HepG2 (cell line): ENCODE data around the gene AGAP1. TPM values are rescaled to one million over a fixed set of nuclear protein-coding genes. Genes with fewer than 3 reads are reported as not detected.

Experiments used
- ARID5B ChIP-seq: IDR thresholded peaks from 2 replicates; pipeline ENCODE4 v1.4.0; 2020; ENCODE audit warnings: mild to moderate bottlenecking, missing genetic modification reagents
- CC2D1A ChIP-seq: sonication (generic); formaldehyde crosslinking; IDR thresholded peaks from 2 replicates; pipeline ENCODE4 v1.8.1; 2023; ENCODE audit warnings: mild to moderate bottlenecking, missing genetic modification reagents
- CENPBD1 ChIP-seq: sonication (generic); formaldehyde crosslinking; IDR thresholded peaks from 2 replicates; pipeline ENCODE4 v1.8.0; 2022; ENCODE audit warnings: missing genetic modification reagents, low read depth, mild to moderate bottlenecking, borderline replicate concordance
- FOXA1 ChIP-seq, 2 experiments: fragments of 450-650 bp in 1 of 2; sonication (generic) in 1 of 2; formaldehyde crosslinking in 1 of 2; IDR thresholded peaks; 2 replicates each; pipeline versions ENCODE4 v1.4.0 to v1.6.1; 2016 to 2020; ENCODE audit warnings: missing genetic modification reagents in 1 of 2
- FOXP1 ChIP-seq, 2 experiments: fragments of 450-650 bp in 1 of 2; IDR thresholded peaks; 2 replicates each; pipeline ENCODE4 v1.6.1; 2017 to 2018; ENCODE audit warnings: antibody characterized with exemption in 1 of 2
- KDM3A ChIP-seq: IDR thresholded peaks from 2 replicates; pipeline ENCODE4 v1.6.1; 2018; ENCODE audit warnings: low read depth, missing compliant biosample characterization
- PCBP1 ChIP-seq: fragments of 200-400 bp; formaldehyde crosslinking; IDR thresholded peaks from 2 replicates; pipeline ENCODE4 v1.6.1; 2017; ENCODE audit warnings: mild to moderate bottlenecking, low read depth, low read length, borderline replicate concordance
- SSRP1 ChIP-seq: IDR thresholded peaks from 2 replicates; pipeline ENCODE4 v1.6.1; 2016; ENCODE audit warnings: control low read depth
- SYNCRIP ChIP-seq: fragments of 200-400 bp; formaldehyde crosslinking; IDR thresholded peaks from 2 replicates; pipeline ENCODE4 v1.6.1; 2018; ENCODE audit warnings: mild to moderate bottlenecking, low read depth, low read length; ENCODE audit not compliant: insufficient read depth
- TCF7 ChIP-seq: sonication (generic); IDR thresholded peaks from 2 replicates; pipeline ENCODE4 v1.6.1; 2016; ENCODE audit warnings: antibody characterized with exemption, low read depth
- TEF ChIP-seq: sonication (generic); formaldehyde crosslinking; IDR thresholded peaks from 2 replicates; pipeline ENCODE4 v1.5.0; 2020; ENCODE audit warnings: missing genetic modification reagents
- ZFAT ChIP-seq: sonication (generic); formaldehyde crosslinking; conservative IDR thresholded peaks from 2 replicates; pipeline ENCODE4 v1.8.1; 2023; ENCODE audit warnings: missing genetic modification reagents, inconsistent platforms
- ZKSCAN8 ChIP-seq: IDR thresholded peaks from 2 replicates; pipeline ENCODE4 v1.6.1; 2016; ENCODE audit warnings: borderline replicate concordance, missing genetic modification reagents, missing compliant biosample characterization
- ZMYM3 ChIP-seq: sonication (generic); formaldehyde crosslinking; IDR thresholded peaks from 2 replicates; pipeline ENCODE4 v1.5.1; 2020; ENCODE audit warnings: mild to moderate bottlenecking, missing genetic modification reagents
- ZNF33A ChIP-seq: sonication (generic); formaldehyde crosslinking; IDR thresholded peaks from 2 replicates; pipeline ENCODE4 v1.5.1; 2020; ENCODE audit warnings: missing genetic modification reagents, mild to moderate bottlenecking, moderate library complexity, borderline replicate concordance
- ZNF350 ChIP-seq: sonication (generic); formaldehyde crosslinking; IDR thresholded peaks from 2 replicates; pipeline ENCODE4 v1.4.0; 2020; ENCODE audit warnings: mild to moderate bottlenecking, low read depth, missing genetic modification reagents, borderline replicate concordance
- ZNF468 ChIP-seq: sonication (generic); formaldehyde crosslinking; IDR thresholded peaks from 2 replicates; pipeline ENCODE4 v1.8.0; 2022; ENCODE audit warnings: mild to moderate bottlenecking, moderate library complexity, missing genetic modification reagents
- ZNF737 ChIP-seq: sonication (generic); formaldehyde crosslinking; IDR thresholded peaks from 2 replicates; pipeline ENCODE4 v1.5.0; 2020; ENCODE audit warnings: missing genetic modification reagents, mild to moderate bottlenecking, borderline replicate concordance
- polyA plus RNA-seq, 8 experiments: library from polyadenylated mRNA; depleted of rRNA in 3 of 8; stranded (reverse) in 7 of 8; unstranded in 1 of 8; fragments of >200 nt; fragmentation: Illumina TruSeq in 4 of 8; extraction: Trizol in 4 of 8; gene quantifications; 2 replicates each; pipeline versions ENCODE4 v1.2.1 to v1.2.3, GENCODE V29; 2011 to 2016; ENCODE audit warnings: low read depth in 4 of 8, missing spikeins in 1 of 8, mixed read lengths in 1 of 8; ENCODE audit not compliant: insufficient read depth in 1 of 8
- total RNA-seq, 5 experiments: library from RNA; depleted of rRNA; stranded (reverse); fragments of >200 nt; fragmentation: Illumina TruSeq; extraction: Trizol; gene quantifications; 2 replicates each; pipeline ENCODE4 v1.2.3, GENCODE V29; 2016; ENCODE audit warnings: low read depth in 1 of 5
- TF ChIP-seq, protein P1 (sequence below): sonication (generic); formaldehyde crosslinking; IDR thresholded peaks from 2 replicates; pipeline ENCODE4 v1.4.0; 2020; ENCODE audit warnings: mild to moderate bottlenecking, missing genetic modification reagents
- TF ChIP-seq, protein P2 (sequence below), 2 experiments: sonication (generic) in 1 of 2; formaldehyde crosslinking in 1 of 2; IDR thresholded peaks; 2 replicates each; pipeline versions ENCODE4 v1.4.0 to v1.6.1; 2018 to 2020; ENCODE audit warnings: missing genetic modification reagents in 2 of 2, borderline replicate concordance in 1 of 2, low read depth in 1 of 2, mild to moderate bottlenecking in 1 of 2, missing biosample characterization in 1 of 2
- TF ChIP-seq, protein P3 (sequence below): sonication (generic); formaldehyde crosslinking; IDR thresholded peaks from 2 replicates; pipeline ENCODE4 v1.4.0; 2020; ENCODE audit warnings: missing genetic modification reagents

The AGAP1 gene
- total and polyA plus RNA-seq, 2 of the 13 experiments (the other 11 are each of a cell fraction or from before 2014, with no cell fraction given) = 21.2 to 32.7 TPM

- TF ChIP-seq TEF (CRISPR knock-in tag) (no peak), KDM3A (CRISPR knock-in tag) (no peak), ZNF350 (no peak), ZFAT (CRISPR knock-in tag) (no peak), ARID5B (CRISPR knock-in tag) (peak; percentile 79), TCF7 (peak; percentile 89), ZNF468 (CRISPR knock-in tag) (no peak), ZNF737 (CRISPR knock-in tag) (no peak), SSRP1 (CRISPR knock-in tag) (no peak), ZNF33A (CRISPR knock-in tag) (no peak), ZMYM3 (CRISPR knock-in tag) (no peak), FOXP1 (IDR thresholded peaks at IDR 0.05) (no peak), FOXP1 (CRISPR knock-in tag; IDR thresholded peaks at IDR 0.05) (no peak), SYNCRIP (no peak), CC2D1A (CRISPR knock-in tag) (no peak), ZKSCAN8 (CRISPR knock-in tag) (no peak), PCBP1 (no peak), FOXA1 (IDR thresholded peaks at IDR 0.05) (no peak), FOXA1 (CRISPR knock-in tag; IDR thresholded peaks at IDR 0.05) (peak; percentile 20; the same call in 1 of the 2 replicates), CENPBD1 (no peak)
- TF ChIP-seq, protein P1, sequence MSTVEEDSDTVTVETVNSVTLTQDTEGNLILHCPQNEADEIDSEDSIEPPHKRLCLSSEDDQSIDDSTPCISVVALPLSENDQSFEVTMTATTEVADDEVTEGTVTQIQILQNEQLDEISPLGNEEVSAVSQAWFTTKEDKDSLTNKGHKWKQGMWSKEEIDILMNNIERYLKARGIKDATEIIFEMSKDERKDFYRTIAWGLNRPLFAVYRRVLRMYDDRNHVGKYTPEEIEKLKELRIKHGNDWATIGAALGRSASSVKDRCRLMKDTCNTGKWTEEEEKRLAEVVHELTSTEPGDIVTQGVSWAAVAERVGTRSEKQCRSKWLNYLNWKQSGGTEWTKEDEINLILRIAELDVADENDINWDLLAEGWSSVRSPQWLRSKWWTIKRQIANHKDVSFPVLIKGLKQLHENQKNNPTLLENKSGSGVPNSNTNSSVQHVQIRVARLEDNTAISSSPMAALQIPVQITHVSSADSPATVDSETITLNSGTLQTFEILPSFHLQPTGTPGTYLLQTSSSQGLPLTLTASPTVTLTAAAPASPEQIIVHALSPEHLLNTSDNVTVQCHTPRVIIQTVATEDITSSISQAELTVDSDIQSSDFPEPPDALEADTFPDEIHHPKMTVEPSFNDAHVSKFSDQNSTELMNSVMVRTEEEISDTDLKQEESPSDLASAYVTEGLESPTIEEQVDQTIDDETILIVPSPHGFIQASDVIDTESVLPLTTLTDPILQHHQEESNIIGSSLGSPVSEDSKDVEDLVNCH = no peak
- TF ChIP-seq, protein P2, sequence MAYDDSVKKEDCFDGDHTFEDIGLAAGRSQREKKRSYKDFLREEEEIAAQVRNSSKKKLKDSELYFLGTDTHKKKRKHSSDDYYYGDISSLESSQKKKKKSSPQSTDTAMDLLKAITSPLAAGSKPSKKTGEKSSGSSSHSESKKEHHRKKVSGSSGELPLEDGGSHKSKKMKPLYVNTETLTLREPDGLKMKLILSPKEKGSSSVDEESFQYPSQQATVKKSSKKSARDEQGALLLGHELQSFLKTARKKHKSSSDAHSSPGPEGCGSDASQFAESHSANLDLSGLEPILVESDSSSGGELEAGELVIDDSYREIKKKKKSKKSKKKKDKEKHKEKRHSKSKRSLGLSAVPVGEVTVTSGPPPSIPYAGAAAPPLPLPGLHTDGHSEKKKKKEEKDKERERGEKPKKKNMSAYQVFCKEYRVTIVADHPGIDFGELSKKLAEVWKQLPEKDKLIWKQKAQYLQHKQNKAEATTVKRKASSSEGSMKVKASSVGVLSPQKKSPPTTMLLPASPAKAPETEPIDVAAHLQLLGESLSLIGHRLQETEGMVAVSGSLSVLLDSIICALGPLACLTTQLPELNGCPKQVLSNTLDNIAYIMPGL (CRISPR knock-in tag; IDR thresholded peaks at IDR 0.05; ENCODE audit: borderline replicate concordance in 1 of 2, low read depth in 1 of 2) = no peak
- TF ChIP-seq, protein P3, sequence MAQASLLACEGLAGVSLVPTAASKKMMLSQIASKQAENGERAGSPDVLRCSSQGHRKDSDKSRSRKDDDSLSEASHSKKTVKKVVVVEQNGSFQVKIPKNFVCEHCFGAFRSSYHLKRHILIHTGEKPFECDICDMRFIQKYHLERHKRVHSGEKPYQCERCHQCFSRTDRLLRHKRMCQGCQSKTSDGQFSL (CRISPR knock-in tag) = no peak
Observed at GRCh38 chr2:236008857-236009256, 515.0 kb downstream of the AGAP1 start (continued).
